HG03442 (cell line): ENCODE data around the gene PODXL2.
"Not testable (repeated sequence)": the region's sequence is repeated elsewhere in the genome, so short reads cannot be mapped to it uniquely, and the experiment has no call there.

Experiments used
- ATAC-seq: cut with Tn5 transposase; IDR thresholded peaks from one replicate; pipeline ENCODE4 v1.9.1; 2021; ENCODE audit warnings: mild to moderate bottlenecking, moderate library complexity; ENCODE audit not compliant: unreplicated experiment

PODXL2 gene

DNA sequence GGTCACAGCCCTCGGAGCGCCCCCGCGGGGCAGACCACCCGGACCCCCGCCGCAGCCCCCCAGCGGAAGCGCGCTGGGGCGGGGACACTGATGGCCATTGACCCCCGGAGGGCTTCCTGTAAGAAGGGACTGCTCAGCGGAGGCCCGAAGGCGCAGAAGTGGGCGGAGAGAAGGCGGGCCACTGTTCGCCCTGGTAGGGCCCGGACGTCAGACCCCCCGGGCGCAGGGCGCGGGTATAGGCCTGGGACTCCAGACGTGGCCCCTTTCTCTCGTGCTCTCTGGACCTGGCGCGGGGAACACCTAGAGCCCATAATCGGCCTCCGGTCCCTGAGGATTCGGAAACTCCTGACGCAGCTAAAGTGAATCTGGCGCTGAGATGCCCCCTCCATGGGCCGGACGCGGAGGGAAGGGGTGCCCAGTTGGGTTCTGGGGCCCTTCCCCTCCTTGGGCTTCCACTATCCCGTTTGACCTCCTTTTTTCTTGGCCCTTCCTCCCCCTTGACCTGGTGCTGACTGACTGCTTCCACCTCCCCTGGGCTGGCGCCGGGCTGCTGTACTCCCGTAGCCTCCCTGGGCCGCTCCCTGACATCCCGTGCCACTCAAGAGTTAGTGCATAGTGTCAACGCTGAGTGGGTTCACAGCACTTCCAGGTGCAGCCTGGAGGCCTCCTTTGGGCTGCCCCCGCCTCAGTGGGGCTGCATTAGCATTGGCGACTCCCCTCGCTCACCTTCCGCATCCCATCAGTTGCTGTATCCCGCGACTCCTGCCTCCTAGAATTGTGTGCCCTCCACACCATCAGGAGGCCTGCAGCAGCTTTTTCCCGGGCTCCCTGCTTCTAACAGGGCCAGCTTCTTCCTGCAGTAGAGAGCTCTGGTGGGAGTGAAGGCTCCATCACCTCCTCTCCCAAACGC is 44.5 kb downstream of the PODXL2 start:
- ATAC-seq, result peak; percentile 30

DNA sequence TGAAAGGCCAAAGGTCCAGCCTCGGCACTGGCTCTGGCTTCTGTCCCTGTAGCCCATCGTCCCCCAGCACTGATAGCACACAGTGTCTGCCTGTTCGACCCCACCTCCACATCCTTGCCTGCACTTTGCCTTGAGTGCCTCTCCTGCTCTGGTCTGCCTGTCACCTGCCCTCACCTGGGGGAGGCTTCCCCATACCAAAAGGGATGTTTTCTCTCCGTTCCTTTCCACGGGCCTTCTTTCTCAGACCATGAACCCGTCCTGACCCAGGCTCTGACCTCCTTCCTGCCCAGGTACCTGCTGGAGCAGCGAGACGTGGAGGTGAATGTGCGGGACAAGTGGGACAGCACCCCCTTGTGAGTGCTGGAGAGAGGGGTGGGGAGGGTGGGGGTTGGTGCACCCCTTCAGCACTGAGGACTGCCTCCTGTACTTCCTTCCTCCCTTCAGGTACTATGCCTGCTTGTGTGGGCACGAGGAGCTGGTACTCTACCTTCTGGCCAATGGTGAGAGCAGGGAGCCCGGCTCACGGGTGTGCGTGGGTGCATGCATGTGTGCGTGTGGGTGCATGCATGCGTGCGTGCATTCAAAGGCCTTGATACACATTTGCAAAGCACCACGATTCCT is 45.2 kb downstream of the PODXL2 start:
- no peak for ATAC-seq

DNA sequence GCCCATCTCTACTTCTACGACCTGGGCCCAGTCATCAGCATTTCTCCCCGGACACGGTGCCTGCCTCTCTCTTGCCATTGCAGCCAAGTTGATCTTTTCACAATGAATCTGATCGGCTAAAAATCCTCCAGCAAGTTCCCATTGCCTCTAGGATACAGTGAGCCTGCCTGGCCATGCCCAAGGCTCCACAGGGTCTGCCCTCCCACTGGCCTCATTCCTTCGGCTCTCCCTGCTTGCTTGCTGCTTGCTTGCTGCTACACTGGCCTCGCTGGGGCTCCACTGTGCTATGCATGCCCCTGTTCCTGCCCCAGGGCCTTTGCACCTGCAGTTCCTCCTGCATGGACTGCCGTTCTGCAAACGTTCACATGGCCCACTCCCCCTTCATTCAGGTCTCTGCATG is 45.8 kb downstream of the PODXL2 start:
- no peak for ATAC-seq

DNA sequence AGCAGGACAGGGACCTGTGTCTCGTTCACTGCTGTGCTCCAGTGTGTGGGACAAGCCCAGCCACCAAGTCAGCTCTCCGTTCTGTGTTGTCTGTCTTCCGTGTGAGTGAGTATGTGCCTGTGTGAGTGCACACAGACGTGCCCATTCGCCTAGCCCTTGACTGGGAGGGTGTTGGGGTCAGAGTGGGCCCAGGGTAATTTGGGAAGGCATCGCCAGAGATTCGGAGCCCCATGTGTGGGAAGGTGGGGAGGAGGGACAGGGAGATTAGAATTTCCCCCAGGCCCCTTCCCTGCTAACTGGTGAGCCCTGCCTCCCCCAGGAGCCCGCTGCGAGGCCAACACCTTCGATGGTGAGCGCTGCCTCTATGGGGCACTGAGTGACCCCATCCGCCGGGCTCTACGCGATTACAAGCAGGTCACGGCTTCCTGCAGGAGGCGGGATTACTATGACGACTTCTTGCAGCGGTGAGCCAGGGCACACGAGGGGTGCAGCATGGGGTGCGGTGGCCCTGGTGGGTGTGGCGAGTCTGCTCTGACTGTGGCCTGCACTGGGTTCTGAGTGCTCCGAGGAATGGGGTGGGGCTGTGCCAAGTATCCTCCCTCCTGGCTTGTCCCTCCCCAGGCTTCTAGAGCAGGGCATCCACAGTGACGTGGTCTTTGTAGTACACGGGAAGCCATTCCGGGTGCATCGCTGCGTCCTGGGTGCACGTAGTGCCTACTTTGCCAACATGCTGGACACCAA is 46.8 kb downstream of the PODXL2 start:
- ATAC-seq, result no peak

DNA sequence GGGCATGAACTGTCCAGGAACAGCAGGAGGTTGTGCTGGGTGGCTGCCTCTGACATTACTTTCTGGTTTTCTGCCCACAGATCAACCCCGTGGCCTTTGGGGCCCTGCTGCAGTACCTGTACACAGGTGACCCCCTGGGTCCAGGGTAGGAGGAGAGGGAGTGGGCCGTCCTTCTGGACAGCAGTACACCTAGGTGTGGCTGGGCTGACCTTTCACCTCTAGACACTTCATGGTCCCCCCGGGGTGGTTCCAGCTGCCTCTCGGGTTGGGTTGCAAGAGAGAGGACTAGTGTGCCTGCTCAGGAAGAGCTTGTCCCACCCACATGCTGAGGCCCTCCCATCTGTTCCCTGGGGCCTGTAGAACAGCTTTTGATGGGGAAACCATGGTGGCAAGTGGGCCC is 47.5 kb downstream of the PODXL2 start:
- no peak for ATAC-seq

DNA sequence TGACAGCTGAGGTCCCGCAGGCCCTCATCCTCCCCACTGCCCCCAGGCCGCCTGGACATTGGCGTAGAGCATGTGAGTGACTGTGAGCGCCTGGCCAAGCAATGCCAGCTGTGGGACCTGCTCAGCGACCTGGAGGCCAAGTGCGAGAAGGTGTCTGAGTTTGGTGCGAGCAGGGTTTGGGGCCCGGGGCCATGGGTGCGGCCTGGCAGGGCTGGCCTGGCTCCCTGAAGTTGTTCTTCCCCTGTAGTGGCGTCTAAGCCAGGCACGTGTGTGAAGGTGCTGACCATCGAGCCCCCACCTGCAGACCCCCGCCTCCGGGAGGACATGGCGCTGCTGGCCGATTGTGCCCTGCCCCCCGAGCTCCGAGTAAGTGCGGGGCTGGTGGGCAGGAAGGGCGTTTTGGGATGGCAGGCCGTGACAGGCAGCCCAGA is 48.0 kb downstream of the PODXL2 start:
- ATAC-seq, result no peak

DNA sequence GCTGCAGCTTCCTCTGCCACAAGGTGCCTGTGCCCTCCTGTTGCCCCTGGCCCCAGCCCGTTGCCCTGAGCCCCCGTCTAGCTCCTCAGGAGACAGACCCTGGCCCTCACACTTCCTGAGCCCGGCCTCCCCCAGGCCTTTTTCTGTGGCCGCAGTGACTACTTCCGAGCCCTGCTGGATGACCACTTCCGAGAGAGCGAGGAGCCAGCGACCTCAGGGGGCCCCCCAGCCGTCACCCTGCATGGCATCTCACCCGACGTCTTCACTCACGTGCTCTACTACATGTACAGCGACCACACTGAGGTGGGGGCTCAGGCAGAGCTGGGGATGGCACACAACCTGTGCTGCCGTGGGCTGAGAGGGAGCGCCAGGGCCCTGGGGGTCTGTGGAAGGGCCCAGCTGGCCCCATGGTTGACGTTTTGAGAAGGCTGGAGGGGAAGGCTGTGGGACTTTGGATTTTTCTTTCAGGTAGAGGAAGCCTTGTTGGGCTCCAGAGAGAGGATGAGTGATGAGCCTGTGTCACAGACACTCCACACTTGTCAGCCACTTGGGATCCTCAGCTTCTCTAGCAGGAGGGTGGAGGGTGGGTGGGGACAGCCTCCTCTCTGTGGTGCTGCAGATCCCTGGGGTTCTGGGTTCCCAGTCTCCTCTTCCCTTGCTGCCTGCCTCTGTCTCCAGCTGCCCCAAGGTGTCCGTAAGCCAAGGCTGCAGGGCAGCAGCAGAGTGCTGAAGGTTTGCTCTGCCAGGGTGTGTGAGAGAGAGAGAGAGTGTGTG is 48.7 kb downstream of the PODXL2 start:
- no peak for ATAC-seq

DNA sequence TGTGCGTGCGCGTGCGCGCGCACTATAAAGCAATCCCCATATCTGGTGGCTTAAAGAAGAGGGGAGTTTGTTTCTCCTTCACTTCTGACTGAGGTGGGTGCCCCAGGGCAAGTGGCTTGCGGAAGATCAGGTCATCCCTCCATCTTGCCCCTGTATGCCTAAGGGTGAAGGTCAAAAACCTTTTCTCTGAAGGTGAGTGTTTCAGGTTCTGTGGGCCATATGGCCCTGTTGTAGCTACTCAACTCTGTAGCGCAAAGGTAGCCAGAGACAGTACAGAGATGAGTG is 49.3 kb downstream of the PODXL2 start:
- no peak for ATAC-seq

DNA sequence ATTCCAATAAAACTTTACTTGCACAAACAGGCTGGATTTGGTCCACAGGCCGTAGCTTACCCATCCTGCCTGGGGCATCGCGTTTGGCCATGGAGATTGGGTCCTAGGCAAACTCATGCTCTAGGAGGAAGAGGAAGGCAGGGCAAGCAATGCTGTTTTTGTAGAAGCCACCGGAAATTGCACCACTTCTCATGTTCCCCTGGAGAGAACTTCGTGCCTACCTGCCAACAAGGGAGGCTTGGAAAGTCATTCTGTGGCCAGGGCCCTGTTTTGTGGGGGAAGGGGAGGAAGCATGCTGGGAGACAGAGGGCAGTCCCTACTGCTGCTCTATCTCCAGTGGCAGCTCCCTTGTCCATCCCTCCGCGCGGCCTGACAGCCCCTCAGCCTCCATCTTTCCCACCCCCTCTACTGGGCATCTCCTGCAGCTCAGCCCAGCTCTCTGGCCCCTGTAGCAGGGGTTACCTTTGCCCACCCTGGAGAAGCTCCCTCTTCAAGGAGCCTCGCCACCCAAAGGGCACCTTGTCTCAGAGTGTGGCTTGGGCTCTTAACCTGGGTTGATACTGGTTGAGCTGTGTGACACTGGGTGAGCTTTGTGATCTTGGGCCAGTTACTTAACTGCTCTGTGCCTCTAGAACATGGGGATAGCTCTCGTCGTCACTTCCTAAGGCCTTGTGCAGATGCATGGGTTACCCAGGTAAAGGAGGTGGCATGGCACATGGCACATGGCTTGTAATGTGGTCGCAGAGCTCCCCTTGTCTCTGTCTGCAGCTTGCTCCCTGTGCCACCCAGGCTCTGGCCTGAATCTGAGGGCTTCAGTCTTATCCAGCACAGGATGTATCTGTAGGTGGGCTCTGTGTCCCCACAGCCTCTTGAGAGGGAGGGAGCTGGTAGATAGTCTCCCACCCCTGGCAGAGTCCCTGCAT is 49.9 kb downstream of the PODXL2 start:
- no peak for ATAC-seq

DNA sequence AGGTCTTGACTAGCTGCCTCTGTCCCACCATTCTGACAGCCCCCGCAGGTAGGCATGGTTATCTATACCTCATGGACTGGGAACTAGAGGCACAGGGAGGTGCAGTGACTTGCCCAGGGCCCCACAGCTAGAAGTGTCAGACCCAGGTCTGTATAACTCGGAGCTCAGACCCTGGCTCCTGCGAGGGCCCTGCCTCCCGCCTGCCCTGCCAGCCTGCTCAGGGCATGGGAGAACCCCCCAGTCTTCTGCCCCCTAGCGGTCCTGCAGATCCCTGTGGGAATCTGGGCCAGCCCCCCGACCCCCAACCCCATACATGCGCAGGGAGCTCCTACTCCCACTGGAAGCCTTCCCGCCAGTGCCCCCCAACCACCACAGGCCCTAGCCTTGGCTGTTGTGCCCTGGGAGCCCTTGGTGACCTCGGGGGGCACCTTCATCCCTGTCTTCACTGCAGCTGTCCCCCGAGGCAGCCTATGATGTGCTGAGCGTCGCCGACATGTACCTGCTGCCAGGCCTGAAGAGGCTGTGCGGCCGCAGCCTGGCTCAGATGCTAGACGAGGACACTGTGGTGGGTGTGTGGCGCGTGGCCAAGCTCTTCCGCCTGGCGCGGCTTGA is 50.7 kb downstream of the PODXL2 start:
- ATAC-seq, result no peak

DNA sequence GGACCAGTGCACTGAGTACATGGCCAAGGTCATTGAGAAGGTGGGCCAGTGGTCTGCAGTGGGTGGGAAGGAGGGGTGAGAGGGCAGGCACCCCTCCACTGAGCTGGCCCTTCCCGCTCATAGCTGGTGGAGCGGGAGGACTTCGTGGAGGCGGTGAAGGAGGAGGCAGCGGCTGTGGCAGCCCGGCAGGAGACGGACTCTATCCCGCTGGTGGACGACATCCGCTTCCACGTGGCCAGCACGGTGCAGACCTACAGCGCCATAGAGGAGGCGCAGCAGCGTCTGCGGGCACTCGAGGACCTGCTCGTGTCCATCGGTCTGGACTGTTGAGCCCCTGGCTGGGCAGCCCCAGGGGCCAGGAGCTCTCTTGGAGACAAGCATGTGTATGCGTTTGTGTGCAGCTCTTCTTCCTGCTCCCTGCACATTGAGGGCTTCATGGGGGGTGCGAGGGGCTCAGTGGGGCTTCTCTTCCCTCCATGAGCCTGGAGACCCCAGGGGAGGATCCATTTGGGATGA is 51.2 kb downstream of the PODXL2 start:
- ATAC-seq, result no peak

DNA sequence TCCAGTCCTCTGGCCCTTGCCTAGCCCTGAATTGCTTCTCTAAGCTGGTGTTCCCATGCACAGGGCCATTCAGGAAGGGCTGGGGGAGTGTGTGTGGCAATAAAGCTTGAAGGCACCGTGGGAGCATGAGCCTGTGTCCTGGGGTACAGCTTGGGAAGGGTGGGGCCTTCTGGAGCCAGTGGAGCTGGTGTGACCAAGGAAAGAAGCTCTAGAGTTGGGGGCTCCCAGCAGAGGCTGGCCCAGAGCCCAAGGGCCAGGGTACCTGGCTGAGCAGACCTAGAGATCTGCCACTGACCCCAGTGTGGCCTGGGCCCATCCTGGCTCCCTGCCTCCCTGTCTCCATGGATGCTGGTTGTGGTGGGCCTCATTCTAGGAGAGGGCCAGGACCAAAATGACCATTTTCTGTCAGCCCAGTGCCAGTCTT is 51.8 kb downstream of the PODXL2 start:
- no peak for ATAC-seq

DNA sequence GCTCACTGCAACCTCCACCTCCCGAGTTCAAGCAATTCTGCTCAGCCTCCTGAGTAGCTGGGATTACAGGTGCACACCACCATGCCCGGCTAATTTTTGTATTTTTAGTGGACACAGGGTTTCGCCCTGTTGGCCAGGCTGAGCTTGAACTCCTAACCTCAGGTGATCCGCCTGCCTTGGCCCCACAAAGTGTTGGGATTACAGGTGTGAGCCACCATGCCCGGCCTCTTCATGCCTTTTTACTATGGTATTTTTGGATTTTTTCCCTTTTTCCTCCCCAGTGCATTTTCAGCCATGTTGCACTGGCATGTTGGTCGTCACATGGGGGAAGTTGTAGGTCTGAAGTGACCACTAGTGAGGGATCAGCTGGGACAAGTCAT is 53.2 kb downstream of the PODXL2 start:
- ATAC-seq, result not testable (repeated sequence)

DNA sequence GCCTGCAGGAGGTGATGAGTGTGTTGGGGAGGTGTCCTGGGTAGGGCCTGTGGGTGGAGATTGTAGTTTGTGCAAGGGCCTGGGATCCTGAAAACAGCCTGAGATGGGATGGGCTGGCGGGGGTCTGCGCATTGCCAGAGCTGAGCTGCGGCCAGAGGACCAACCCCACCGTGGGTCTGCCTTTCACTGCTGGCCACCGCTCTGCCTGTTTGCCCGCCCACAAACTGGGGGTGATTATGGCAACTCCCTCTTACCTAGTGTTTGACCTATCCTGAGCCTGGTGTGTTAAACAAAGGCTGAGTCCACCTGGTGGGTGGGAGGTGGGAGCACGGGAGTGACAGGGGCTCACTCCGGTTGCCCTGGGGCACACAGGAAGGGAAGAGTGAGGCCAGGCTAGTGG is 53.6 kb downstream of the PODXL2 start:
- ATAC-seq, result no peak

DNA sequence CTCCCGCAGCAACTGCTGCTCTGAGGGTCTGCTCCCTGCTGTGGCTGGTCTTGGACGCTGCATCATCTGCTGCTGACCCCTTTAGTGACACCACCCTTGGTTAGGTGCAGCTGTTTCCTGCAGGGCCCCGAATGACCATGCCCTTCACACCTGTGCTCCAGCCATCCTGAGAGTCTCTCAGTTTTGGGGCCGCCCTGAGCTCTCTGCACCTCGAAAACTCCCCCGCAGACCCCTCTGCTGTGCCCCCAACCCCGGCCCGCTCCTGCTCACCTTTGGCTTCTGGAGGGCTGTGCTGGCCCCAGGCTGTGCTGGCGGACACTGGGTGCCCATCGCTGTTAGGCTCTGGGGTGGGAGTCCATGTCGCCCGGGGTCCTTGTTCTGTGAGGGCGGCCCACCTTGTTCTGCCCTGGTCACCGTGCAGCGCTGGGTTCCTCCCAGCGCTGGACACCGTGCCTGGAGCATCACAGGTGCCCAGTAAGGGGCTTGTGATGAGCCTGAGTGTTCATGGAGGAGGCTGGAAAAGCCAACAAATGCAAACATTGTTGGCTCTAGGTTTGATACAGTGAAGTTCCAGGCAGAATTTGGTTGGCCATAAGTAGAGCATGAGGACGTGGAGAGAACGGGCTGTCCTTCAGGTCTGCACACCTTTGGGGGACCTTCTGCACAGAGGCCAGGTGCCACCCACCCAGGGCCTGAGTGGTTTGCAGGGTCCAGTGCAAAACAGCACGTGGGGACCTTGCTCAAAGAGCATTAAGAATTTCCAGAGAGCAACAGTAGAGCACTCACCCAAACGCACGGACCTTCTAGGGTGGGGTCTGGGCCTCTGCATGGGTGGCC is 56.1 kb downstream of the PODXL2 start:
- ATAC-seq, result no peak

DNA sequence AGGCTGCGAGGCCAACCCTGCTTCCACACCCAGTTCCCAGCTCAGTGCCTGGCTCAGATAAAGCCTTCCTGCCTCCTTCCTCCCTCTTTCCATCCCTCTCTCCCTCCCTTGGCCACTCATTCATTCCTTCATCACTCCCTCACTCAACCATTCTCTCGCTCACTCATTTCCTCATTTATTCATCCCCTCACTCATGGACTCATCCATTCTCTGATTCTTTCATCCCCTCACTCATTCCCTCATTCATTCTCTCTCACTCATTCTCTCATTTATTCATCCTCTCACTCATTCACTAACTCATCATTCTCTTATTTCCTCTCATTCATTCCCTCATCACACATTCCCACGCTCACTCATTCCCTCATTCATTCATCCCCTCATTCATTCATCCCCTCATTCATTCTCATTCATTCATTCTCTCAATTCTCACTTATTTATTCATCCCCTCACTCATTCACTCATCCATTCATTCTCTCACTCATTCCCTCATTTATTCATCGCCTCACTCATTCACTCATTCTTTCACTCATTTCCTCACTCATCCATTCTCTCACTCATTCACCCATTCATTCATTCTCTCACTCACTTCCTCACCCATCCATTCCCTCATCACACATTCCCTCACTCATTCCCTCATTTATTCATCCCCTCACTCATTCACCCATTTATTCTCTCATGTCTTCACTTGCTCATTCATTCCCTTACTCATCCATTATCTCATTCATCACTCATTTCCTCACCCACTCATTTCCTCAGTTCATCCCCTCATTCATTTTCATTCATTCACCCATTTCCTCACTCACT is 56.9 kb downstream of the PODXL2 start:
- ATAC-seq, result no peak

DNA sequence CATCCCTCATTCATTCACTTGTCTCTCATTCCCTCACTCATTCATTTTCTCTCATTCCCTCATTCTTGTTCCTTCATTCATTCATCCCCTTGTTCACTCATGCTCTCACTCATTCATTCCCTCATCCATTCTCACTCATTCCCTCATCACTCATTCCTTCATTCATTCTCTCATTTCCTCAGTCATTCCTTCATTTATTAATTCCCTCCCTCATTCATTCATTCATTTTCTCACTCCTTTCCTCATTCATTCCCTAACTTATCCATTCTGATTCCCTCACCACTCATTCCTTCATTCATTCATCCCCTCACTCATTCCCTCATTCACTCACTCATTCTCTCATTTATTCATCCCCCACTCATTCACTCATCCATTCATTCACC is 57.5 kb downstream of the PODXL2 start:
- no peak for ATAC-seq

DNA sequence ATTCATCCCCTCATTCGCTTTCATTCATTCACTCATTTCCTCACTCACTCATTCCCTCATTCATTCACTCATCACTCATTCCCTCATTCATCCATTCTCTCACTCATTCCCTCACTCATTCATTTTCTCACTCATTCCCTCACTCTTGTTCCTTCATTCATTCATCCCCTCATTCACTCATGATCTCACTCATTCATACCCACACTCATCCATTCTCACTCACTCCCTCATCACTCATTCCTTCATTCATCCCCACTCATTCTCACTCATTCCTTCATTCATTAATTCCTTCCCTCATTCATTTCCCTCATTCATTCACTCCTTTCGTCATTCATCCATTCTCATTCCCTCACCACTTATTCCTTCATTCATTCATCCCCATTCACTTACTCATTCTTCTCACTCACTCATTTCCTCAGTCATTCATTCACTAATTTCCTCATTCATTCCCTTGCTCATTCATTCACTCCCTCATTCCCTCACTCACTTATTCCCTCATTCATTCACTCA is 58.3 kb downstream of the PODXL2 start:
- ATAC-seq, result no peak
